ENCODE data around the gene ZMYND12.

ZMYND12 gene

DNA sequence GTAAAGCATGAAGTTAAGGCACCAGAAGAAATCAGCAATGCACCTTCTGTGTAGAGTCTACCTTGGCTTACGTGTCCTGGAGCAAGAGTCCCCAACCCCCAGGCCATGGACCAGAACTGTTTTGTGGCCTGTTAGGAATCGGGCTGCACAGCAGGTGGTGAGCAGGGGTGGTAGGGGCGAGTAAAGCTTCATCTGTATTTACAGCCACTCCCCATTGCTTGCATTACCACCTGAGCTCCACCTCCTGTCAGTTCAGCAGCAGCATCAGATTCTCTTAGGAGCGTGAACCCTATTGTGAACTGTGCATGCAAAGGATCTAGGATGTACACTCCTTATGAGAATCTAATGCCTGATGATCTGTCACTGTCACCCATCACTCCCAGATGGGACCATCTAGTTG, 21.5 kb downstream of the ZMYND12 start:
- DNase-seq: no peak

DNA sequence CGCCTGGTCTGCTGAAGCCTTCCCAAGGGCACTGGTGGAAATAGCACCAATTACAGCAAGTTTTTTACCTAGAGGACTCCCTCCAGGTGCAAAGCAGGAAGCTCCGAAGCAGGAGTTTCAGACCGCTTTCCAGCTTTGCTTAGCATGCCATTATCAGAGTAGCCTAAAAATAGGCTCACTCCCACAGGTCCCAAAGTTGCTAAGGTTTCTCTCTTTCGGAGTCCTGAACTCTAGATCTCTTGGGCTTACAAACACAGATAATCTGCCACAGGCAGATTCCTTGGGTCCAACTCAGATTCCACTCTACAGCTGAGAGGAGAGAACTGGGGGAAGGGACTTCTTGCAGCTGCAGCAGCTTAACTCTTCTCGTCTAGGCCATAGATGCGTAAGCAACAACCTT, 22.5 kb downstream of the ZMYND12 start:
- DNase-seq: no peak

DNA sequence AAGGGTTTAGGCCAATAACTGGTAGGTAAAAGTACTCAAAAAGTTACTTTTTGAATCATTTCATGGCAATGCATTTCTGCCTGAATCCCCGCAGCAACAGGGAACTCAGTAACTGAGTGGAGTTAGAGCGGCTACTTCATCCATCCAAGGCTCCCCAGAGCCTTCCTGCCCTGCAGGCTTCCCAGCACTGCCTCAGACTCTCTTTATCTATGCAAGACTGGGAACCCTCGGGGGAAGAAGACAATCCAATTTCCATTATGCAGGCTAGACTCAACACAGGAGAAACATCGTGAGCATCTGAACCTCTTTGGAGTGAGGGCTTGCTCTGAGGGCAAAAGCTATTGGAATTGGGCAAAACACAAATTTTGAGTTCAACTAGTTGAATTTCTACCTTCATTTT, 23.1 kb downstream of the ZMYND12 start:
- DNase-seq: no peak

- DNase-seq: no peak
These were observed 24.3 kb downstream of the ZMYND12 start for GRCh38 chr1:42431514-42431913.

GRCh38 chr1:42430286-42431135, 25.3 kb downstream of the ZMYND12 start:
- no peak for DNase-seq

- no peak for DNase-seq
These were observed 26.2 kb downstream of the ZMYND12 start for GRCh38 chr1:42429603-42430002.

DNA sequence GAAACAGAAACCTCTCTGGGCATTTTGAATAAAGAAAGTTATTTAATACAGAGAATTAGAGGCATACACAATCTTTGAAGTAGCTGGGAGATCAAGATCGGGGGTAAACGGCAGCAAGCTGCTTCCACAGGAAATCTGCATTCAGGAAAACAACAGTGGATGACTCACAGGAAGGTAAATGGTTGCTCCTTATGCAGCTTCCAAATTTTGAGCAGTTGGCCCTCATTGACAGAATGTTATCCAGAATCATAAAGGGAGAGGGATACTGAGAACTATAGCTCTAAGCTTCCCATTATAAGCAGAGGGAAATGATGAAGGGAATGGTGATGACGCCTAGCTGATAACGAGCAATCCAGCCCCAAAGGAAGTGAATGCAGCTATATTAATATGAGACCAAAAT, 28.6 kb downstream of the ZMYND12 start:
- DNase-seq: no peak

DNA sequence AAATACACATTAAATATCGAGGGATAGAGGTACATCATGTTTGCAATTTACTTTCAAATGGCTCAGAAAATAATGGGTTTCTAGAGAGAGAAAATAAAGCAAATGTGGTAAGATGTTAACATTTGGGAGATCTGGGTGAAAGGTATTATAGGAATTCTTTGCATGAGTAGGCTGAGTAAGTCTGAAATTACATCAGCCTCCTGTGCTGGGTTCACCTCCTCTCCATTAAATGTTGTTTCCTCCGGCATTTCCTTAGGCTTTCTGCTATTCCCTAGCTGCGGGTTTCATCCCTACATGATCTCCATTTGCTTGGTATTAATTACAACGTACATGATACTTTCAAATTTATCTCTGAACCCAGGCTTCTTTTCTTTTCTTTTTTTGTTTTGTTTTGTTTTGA, 31.6 kb downstream of the ZMYND12 start:
- DNase-seq: no peak

DNA sequence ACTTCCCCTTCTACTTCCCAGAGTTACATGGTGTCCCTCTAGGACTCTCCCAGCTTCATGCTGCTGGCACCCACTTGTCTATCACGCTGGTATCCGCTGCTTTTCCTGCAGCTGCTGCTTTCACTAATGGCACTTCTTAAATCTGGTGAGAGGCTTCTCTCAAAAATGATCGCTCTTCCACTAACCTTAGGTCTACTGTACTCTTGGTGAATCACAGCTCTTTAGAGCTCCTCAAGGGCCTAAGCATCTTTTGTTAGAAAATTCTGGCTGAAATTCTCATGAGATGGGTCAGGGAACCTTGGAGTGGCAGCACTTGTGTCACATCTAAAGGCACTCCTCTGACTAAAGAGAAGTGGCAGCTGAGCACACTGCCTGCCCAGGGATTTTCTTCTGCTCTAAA, 32.1 kb downstream of the ZMYND12 start:
- DNase-seq: no peak

- no peak for DNase-seq
These were observed 33.1 kb downstream of the ZMYND12 start for GRCh38 chr1:42422737-42423136.

DNA sequence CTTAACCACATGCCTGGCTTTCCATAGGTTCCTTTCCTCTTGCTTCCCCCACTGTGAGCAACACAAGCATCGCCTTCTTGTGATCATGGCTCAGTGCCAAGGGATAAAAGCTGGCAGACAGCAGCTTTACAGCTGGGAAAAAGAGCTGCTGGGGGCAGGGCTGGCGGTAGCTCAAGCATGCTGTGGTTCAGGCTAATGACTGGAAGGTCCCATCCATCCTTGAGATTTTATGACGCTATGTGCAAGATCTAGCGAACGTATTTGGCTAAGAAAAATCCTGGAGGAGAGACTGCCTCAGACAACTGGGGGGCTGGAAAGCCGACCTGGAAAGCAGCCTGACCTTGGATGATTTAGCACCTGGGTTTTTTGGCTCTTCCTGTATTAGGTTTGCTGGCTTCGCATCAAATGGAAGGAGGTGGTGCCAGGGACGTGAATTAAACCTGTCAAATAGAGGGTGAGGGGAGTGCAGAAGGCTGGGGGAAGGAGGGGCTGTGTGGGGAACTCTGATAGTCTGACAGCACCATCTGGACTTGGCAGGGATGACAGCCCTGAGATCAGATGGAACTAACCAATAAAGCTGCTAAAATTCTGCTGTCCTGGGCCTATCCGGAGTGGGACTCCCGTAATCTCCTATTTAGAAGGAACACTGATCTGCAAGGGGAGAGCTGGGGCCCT, 34.8 kb downstream of the ZMYND12 start:
- no peak for DNase-seq

- no peak for DNase-seq
These were observed 35.7 kb downstream of the ZMYND12 start for GRCh38 chr1:42420121-42420520.

DNA sequence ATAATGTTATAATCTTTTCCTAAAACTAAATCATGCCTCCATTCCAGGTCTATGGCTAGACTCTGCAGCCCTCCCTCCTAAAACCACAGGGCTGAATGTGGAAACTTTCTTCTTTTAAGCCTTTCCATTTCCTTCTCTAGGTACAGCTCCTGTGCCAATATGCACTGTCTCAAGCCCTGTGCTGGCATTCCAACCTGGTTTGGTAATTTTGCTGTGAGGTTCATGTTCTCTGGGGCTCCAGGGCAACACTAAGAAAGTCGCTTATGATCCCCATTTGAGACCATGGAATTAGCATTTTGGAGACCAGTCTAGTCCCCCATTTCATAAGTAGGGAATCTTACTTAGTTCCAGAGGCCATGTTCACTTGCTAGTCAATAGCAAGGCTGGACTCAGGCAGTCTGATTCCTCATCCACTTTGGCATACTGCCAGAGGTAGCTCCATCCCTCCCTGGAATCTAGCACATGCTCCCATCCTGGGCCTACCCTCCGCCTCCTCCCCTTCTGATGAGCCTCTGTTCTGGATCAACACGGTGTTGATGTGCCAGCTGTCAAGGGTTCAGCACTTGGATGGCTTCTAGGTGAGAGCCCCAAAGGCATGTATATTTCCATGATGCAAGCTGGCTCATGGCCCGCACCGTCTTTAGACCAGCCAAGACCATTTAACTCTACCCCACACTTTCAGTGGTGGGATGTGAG, 36.5 kb downstream of the ZMYND12 start:
- no peak for DNase-seq

- no peak for DNase-seq
These were observed 37.3 kb downstream of the ZMYND12 start for GRCh38 chr1:42418516-42418915.

DNA sequence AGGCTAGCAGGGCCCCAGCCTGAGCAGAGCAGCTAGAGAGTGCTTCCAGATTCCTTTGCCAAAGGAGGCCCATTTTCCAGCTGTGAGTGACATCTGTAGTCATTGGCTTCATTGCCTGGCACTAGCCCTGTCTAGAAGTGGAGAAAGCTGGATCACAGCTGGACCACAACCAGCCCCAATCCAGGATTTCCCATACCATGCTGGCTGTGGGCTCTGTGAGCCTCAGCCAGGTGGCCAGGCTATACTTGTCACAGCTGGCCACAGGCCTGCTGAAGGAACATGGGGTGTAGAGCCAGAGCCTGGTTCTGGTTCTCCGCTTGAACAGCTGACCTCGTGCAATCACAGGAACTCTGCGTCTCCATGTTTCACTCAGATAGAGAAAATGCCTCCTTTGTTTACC, 38.7 kb downstream of the ZMYND12 start:
- DNase-seq: no peak

DNA sequence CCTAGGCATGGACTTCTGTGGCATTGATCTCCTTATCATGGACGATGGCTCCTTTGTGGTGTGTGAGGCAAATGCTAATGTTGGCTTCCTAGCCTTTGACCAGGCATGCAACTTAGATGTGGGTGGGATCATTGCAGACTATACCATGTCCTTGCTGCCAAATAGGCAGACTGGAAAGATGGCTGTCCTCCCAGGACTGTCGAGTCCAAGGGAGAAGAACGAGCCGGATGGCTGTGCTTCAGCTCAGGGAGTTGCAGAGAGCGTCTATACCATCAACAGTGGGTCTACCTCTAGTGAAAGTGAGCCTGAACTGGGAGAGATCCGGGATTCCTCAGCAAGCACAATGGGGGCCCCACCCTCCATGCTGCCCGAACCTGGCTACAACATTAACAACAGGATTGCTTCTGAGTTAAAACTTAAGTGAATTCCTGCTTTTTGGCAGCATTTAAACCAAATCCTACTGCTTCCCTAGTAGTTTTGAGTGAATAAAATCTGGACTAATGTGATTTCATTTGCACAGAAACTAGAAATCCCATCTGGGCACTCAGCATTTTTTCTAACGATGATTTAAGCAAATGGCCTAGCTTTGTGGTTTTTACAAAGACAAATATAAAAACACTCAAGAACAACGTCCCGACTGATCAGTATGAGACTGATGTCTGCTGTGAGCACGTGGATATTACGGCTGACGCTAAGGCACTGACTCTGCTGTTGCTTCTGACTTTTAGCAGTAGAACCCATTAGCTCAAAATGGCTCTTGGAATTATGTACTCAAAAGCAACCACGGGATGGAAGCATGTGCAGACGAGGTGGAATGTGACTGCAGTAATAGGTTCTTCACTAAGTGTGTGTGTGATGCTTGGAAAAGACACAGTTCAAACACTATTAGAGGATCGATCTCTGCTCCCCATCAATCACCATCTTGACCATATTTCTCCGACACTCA, 41.0 kb downstream of the ZMYND12 start:
- no peak for DNase-seq

GRCh38 chr1:42403880-42404400, 51.9 kb downstream of the ZMYND12 start:
- no peak for DNase-seq

DNA sequence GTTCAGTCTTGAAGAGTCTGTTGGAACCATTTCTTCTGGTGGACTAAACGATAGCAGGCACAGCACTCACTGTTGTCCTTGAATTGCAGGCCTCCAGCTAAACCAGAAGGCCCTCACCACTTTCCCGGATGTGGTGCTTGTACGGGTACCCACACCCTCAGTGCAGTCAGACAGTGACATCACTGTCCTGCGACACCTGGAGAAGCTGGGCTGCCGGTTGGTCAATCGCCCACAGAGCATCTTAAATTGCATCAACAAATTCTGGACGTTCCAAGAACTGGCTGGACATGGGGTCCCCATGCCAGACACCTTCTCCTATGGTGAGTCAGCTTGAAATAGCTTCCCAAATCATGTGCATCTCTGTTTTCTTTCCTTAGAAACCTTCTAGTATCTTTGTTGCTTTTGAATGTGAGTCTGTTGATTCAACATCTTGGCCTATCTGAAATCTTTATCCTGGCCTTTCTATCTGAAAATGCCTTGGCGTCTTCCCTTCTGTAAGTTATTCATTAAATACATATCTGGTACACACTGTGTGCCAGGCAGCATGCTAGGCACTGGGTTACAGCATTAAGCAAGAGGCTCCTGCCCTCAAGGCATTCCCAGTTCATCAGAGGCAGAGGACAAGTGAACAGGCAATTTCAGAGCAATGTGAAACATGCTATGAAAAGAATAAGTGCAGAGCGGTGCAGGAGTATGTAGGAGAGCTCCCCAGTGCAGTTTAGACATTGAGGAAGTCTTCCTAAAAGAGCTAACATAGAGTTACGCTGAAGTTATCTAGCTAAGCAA, 56.3 kb downstream of the ZMYND12 start:
- DNase-seq: no peak

DNA sequence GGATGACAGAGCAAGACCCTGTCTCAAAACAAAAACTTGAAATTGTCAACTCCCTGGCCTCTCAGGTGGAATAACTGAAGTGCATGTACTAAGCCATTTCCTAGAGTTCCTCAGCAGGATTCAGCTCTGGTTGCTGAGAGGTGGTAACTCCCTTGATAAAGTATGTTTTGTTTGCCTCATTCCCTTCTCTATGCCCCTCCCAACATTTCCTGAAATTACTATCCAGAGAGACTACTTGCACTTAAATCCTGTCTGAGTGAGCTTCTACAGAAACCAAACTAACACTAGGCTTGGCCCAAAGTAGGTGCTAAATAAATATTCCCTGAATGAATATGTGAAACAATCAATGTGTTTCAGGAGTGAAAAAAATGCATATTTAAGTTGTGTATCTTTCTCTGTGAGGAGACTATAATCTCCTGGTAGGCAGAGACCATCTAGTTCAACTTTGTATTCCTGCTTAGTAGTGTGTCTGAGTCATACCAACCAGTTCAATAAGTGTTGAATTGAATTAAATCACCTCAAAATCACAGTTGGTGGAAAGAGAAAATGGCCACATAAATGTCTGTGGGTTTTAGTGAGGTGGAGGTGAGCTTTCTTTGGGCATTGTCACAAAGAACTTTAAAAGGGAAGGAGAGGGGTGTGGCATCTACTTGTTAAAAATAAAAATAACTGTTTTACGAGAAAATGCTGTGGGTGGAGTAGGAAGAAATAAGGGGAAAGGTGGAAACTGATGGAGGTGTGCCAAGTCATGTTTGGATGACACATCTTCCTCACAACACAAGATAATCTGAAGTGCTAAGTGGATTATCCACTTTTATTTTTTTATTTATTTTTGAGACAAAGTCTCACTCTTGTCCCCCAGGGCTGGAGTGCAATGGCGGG, 62.6 kb downstream of the ZMYND12 start:
- no peak for DNase-seq

- no peak for DNase-seq
These were observed 63.6 kb downstream of the ZMYND12 start for GRCh38 chr1:42392255-42392654.

GRCh38 chr1:42386051-42386450, 69.8 kb downstream of the ZMYND12 start:
- DNase-seq: no peak

Measured in activated CD8-positive, alpha-beta memory T cell treated with anti-CD3 and anti-CD28 coated beads, Interleukin-2, amount 50 U/mL, for 4 hours (primary cell).